K562 (cell line): Measurements from ENCODE around the gene KRT1. TPM values are rescaled to one million over a fixed set of nuclear protein-coding genes. Genes with fewer than 3 reads are reported as not detected.

Source experiments
- ATAC-seq: fragments of 200-7000 bp; cut with Tn5 transposase; 3 replicates; pipeline ENCODE4 v1.9.1; 2020; ENCODE audit warnings: moderate library complexity
- BruUV-seq: library from RNA; stranded (reverse); fragments of 400-500 nt; replicated peaks from 2 replicates; lab custom pipeline; 2021; lab: Mats Ljungman, UMichigan
- CTCF ChIA-PET: fragments of 300-600 bp; formaldehyde crosslinking; extraction: SDS; loops from one replicate; lab custom pipeline; 2021; ENCODE audit warnings: low intra/inter-chr PET ratio; lab: Yijun Ruan, JAX
- POLR2A ChIA-PET: fragments of 300-600, 350-650 bp; sonication (Branson Sonifier 250); formaldehyde crosslinking; extraction: SDS; loops from one replicate; lab custom pipeline; 2021; ENCODE audit warnings: antibody characterized with exemption, inconsistent platforms; lab: Yijun Ruan, JAX
- DNase-seq, 4 experiments: peaks; one replicate each; pipeline versions ENCODE4 v3.0.0 to v3.0.0-alpha.2; 2011 to 2018; ENCODE audit warnings: low spot score in 3 of 4, mixed read lengths in 3 of 4; ENCODE audit errors: extremely low read depth in 1 of 4
- FAIRE-seq: peaks from 2 replicates; lab custom pipeline; 2011; peaks lifted over from hg19 to GRCh38; lab: Jason Lieb, UNC
- H2AFZ ChIP-seq: 2 replicates; pipeline ENCODE4 v1.6.0; 2011; ENCODE audit warnings: low read depth, low read length, control low read depth, inconsistent platforms
- H3K27ac ChIP-seq: fragments of 200-600 bp; 3 replicates; pipeline ENCODE4 v1.8.0; 2011; ENCODE audit warnings: low read depth, mild to moderate bottlenecking, control low read depth, inconsistent platforms, low read length, moderate library complexity, mixed read lengths; ENCODE audit errors: extremely low read depth
- H3K27me3 ChIP-seq, 2 experiments: fragments of 300-600 bp in 1 of 2; 2 replicates in 1 of 2; 3 replicates in 1 of 2; pipeline versions ENCODE4 v1.6.0 to v1.8.0; 2011; ENCODE audit warnings: inconsistent platforms in 2 of 2, low read length in 2 of 2, mild to moderate bottlenecking in 1 of 2, mixed read lengths in 1 of 2, moderate library complexity in 1 of 2; ENCODE audit not compliant: control insufficient read depth in 2 of 2, insufficient read depth in 2 of 2
- H3K36me3 ChIP-seq: fragments of 300-600 bp; 3 replicates; pipeline ENCODE4 v1.8.0; 2011; ENCODE audit warnings: mild to moderate bottlenecking, low read length, inconsistent platforms; ENCODE audit not compliant: control insufficient read depth, insufficient read depth
- H3K4me1 ChIP-seq, 2 experiments: fragments of 200-600 bp in 1 of 2; replicated peaks in 1 of 2; 2 replicates in 1 of 2; 3 replicates in 1 of 2; pipeline versions ENCODE4 v1.5.1 to v1.8.0; 2011; ENCODE audit warnings: inconsistent platforms in 2 of 2, low read length in 2 of 2, mild to moderate bottlenecking in 1 of 2, mixed read lengths in 1 of 2, moderate library complexity in 1 of 2; ENCODE audit not compliant: control insufficient read depth in 2 of 2, insufficient read depth in 2 of 2
- H3K4me2 ChIP-seq: 2 replicates; pipeline ENCODE4 v1.6.1; 2011; ENCODE audit warnings: low read length, control low read depth, inconsistent platforms, mixed read lengths; ENCODE audit not compliant: insufficient read depth
- H3K4me3 ChIP-seq: fragments of 200-600 bp; sonication (generic), shearing (Covaris generic); 2 replicates; pipeline ENCODE4 v1.5.1; 2016; ENCODE audit warnings: control low read depth, inconsistent platforms
- H3K79me2 ChIP-seq: fragments of 200-600 bp; 3 replicates; pipeline ENCODE4 v1.8.0; 2011; ENCODE audit warnings: low read length, inconsistent platforms; ENCODE audit not compliant: control insufficient read depth, insufficient read depth
- H3K9ac ChIP-seq, 2 experiments: 2 replicates each; pipeline versions ENCODE4 v1.6.0 to v1.6.1; 2011; ENCODE audit warnings: low read depth in 2 of 2, low read length in 2 of 2, control low read depth in 1 of 2, inconsistent platforms in 1 of 2, mild to moderate bottlenecking in 1 of 2, mixed read lengths in 1 of 2; ENCODE audit not compliant: insufficient read depth in 1 of 2
- H3K9me1 ChIP-seq: one replicate; pipeline ENCODE4 v1.6.0; 2011; ENCODE audit warnings: inconsistent platforms, mild to moderate bottlenecking, low read length, moderate library complexity; ENCODE audit not compliant: control insufficient read depth, insufficient read depth
- H3K9me3 ChIP-seq: replicated peaks from 2 replicates; pipeline ENCODE4 v1.5.1; 2011; ENCODE audit warnings: low read depth, low read length, inconsistent platforms; ENCODE audit not compliant: control insufficient read depth, insufficient read depth
- H4K20me1 ChIP-seq: replicated peaks from 2 replicates; pipeline ENCODE4 v1.6.1; 2011; ENCODE audit warnings: low read length, inconsistent platforms, mixed read lengths; ENCODE audit not compliant: control insufficient read depth, insufficient read depth
- HDAC3 ChIP-seq: fragments of 450-650 bp; IDR thresholded peaks from 2 replicates; pipeline ENCODE4 v1.6.1; 2018; ENCODE audit warnings: borderline replicate concordance, mild to moderate bottlenecking, moderate library complexity; ENCODE audit not compliant: partially characterized antibody
- PCBP2 ChIP-seq: fragments of 200-400 bp; formaldehyde crosslinking; IDR thresholded peaks from 2 replicates; pipeline ENCODE4 v1.6.1; 2018; ENCODE audit warnings: low read length, low read depth, mild to moderate bottlenecking, moderate library complexity; ENCODE audit not compliant: poor library complexity, severe bottlenecking
- ZBTB26 ChIP-seq: fragments of 450-650 bp; formaldehyde crosslinking; IDR thresholded peaks from 2 replicates; pipeline ENCODE4 v1.4.0; 2022; ENCODE audit warnings: missing genetic modification characterization
- ZBTB9 ChIP-seq: fragments of 450-650 bp; formaldehyde crosslinking; IDR thresholded peaks from 2 replicates; pipeline ENCODE4 v1.4.0; 2020; ENCODE audit warnings: mild to moderate bottlenecking, moderate library complexity
- ZNF398 ChIP-seq: fragments of 250-450 bp; sonication (Bioruptor Pico); IDR thresholded peaks from 2 replicates; pipeline ENCODE4 v1.8.0; 2021; ENCODE audit warnings: moderate library complexity, mild to moderate bottlenecking, inconsistent platforms
- WGBS: fragments of 100-300 bp; shearing (Covaris generic); methylation state at CpG from one replicate; pipeline ENCODE4 v1.1.6; 2016; ENCODE audit warnings: low coverage, mixed read lengths; ENCODE audit not compliant: insufficient coverage; ENCODE audit errors: missing lambda C conversion rate; 5-methylcytosine and 5-hydroxymethylcytosine counted together
- in situ Hi-C: fragments of 300-500 bp; cut with MboI; formaldehyde crosslinking; loops from 4 replicates; pipeline ENCODE4 v1.15.0; 2018; ENCODE audit warnings: inconsistent platforms, mixed read lengths
- intact Hi-C: fragments of 100-400 bp; cut with micrococcal nuclease; formaldehyde crosslinking; loops from 2 replicates; pipeline ENCODE4 v1.14.2; 2022
- polyA plus RNA-seq, 8 experiments: library from polyadenylated mRNA; depleted of rRNA in 4 of 8; stranded (reverse) in 5 of 8; unstranded in 3 of 8; fragments of >200 nt; fragmentation: Nextera tagmentation in 2 of 8; fragmentation: Illumina TruSeq in 1 of 8; extraction: Ambion mirVana in 2 of 8; extraction: Trizol in 1 of 8; gene quantifications; 2 replicates each; pipeline versions ENCODE4 v1.2.1 to v1.2.3, GENCODE V29; 2011 to 2014; ENCODE audit warnings: inconsistent platforms in 1 of 8, missing spikeins in 1 of 8
- total RNA-seq, 7 experiments: library from RNA; depleted of rRNA in 6 of 7; stranded (reverse); fragments of >200 nt in 6 of 7; fragmentation: Illumina TruSeq in 2 of 7; extraction: Trizol in 2 of 7; gene quantifications; 2 replicates each; pipeline versions ENCODE4 v1.2.1 to v1.2.3, GENCODE V29; 2011 to 2021; ENCODE audit warnings: low replicate concordance in 1 of 7

The KRT1 gene
- total and polyA plus RNA-seq, 9 of the 15 experiments (the other 6 are each of a cell fraction or from before 2014, with no cell fraction given), result 0.18 TPM; not detected in 8

- ATAC-seq, result no peak
- CTCF ChIA-PET, result no interaction called here
- Histone ChIP-seq H3K27me3 (peaks cover 19 to 48% of the 10 kb centered on the region in 2 experiments), H2AFZ (no peak overlapping the region), H3K9ac (no peak overlapping the region), H3K27ac (no peak overlapping the region)
- in situ Hi-C loops (no loop called here), intact Hi-C loops (no loop called here)
- WGBS, result 13% methylated on average over 5 of the region's 5 CpGs
- no peak for DNase-seq
- POLR2A ChIA-PET, result interaction anchor here (0.9 to 2.1 kb wide), 5 partner anchors 10 to 26 kb away, joined by 3 to 4 read pairs (median 3); no protein-coding TSS in a partner anchor
- no peak for TF ChIP-seq ZNF398 (CRISPR knock-in tag)
- no peak for TF ChIP-seq PCBP2
- peak; percentile 81; the same call in 1 of the 2 replicates for TF ChIP-seq ZBTB9 (CRISPR knock-in tag)
- 0 out of 2 replicates have a peak, but pooled peaks have one; percentile 30 for TF ChIP-seq ZBTB26 (CRISPR knock-in tag)
- TF ChIP-seq HDAC3, result no peak
- TF ChIP-seq, all 486 proteins: peak for 2
- BruUV-seq, result no TSS peak
- Histone ChIP-seq H3K4me1 (peaks cover 0 to 6% of the 10 kb centered on the region in 2 experiments; a peak in 1 of 5 replicates), H3K9me1 (no peaks in the 10 kb centered on the region), H3K9me3 (no peaks in the 10 kb centered on the region), H4K20me1 (no peaks in the 10 kb centered on the region), H3K4me2 (no peak overlapping the region), H3K36me3 (no peaks in the 10 kb centered on the region), H3K79me2 (no peaks in the 10 kb centered on the region), H3K4me3 (no peak overlapping the region)
- FAIRE-seq, result no peak
These were observed 332 bp downstream of the KRT1 start for GRCh38 chr12:52679875-52680274.
